ENCODE measurements around the gene THSD1.
"Not testable (repeated sequence)": the region's sequence is repeated elsewhere in the genome, so short reads cannot be mapped to it uniquely, and the experiment has no call there.

THSD1 gene

GRCh38 chr13:52374873-52375411, 31.0 kb downstream of the THSD1 start:
- H3K36me3 ChIP-seq (replicated peaks; ENCODE audit: low read depth, low read length): no peaks in the 10 kb centered on the region
- no peak overlapping the region for H2AFZ ChIP-seq (ENCODE audit: low read depth, low read length)
- H3K9ac ChIP-seq (ENCODE audit: low read length): no peak overlapping the region
- no peaks in the 10 kb centered on the region for H4K20me1 ChIP-seq (ENCODE audit: insufficient read depth, low read length)
- no peaks in the 10 kb centered on the region for H3K79me2 ChIP-seq (ENCODE audit: low read length)
- H3K4me3 ChIP-seq (ENCODE audit: low read length): no peak overlapping the region
- no peak overlapping the region for H3K4me2 ChIP-seq (ENCODE audit: low read length)
- no peaks in the 10 kb centered on the region for H3K27me3 ChIP-seq (ENCODE audit: low read depth, low read length)
- no peaks in the 10 kb centered on the region for H3K4me1 ChIP-seq (ENCODE audit: low read length)
- H3K9me3 ChIP-seq (ENCODE audit: insufficient read depth, low read length): no peaks in the 10 kb centered on the region
- no peak overlapping the region for H3K27ac ChIP-seq (ENCODE audit: low read length)
- TF ChIP-seq, protein P1, sequence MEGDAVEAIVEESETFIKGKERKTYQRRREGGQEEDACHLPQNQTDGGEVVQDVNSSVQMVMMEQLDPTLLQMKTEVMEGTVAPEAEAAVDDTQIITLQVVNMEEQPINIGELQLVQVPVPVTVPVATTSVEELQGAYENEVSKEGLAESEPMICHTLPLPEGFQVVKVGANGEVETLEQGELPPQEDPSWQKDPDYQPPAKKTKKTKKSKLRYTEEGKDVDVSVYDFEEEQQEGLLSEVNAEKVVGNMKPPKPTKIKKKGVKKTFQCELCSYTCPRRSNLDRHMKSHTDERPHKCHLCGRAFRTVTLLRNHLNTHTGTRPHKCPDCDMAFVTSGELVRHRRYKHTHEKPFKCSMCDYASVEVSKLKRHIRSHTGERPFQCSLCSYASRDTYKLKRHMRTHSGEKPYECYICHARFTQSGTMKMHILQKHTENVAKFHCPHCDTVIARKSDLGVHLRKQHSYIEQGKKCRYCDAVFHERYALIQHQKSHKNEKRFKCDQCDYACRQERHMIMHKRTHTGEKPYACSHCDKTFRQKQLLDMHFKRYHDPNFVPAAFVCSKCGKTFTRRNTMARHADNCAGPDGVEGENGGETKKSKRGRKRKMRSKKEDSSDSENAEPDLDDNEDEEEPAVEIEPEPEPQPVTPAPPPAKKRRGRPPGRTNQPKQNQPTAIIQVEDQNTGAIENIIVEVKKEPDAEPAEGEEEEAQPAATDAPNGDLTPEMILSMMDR (IDR thresholded peaks at IDR 0.05; ENCODE audit: low read depth, low read length): no peak

DNA sequence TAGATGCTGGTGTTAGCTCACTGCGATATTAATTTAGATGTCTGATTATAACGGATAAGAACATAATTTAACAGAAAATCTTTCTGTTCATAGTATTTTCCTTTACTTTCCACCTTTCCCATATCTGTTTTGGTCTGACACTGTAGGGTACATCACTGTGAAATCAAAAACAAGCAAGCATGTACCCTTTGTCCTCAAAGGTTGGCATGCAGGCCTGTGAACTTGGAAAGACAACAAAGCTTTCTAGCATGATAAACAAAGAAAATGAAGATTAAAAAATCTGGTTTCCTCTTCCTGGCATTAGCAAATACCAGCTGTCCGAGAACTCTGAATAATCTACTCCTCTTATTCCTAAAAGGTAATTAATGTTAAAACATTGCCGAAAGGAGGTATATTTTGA, 31.6 kb downstream of the THSD1 start:
- no peak overlapping the region for H3K27ac ChIP-seq (ENCODE audit: low read length)
- no peaks in the 10 kb centered on the region for H3K36me3 ChIP-seq (replicated peaks; ENCODE audit: low read depth, low read length)
- no peak overlapping the region for H3K4me3 ChIP-seq (ENCODE audit: low read length)
- H3K4me1 ChIP-seq (ENCODE audit: low read length): no peaks in the 10 kb centered on the region
- H3K27me3 ChIP-seq (ENCODE audit: low read depth, low read length): no peaks in the 10 kb centered on the region
- H3K9me3 ChIP-seq (ENCODE audit: insufficient read depth, low read length): no peaks in the 10 kb centered on the region
- no peaks in the 10 kb centered on the region for H4K20me1 ChIP-seq (ENCODE audit: insufficient read depth, low read length)
- no peak overlapping the region for H2AFZ ChIP-seq (ENCODE audit: low read depth, low read length)
- H3K79me2 ChIP-seq (ENCODE audit: low read length): no peaks in the 10 kb centered on the region
- TF ChIP-seq, protein P1 (IDR thresholded peaks at IDR 0.05; ENCODE audit: low read depth, low read length): no peak
- TF ChIP-seq EZH2phosphoT487 (IDR thresholded peaks at IDR 0.05; ENCODE audit: low read depth): no peak
- H3K4me2 ChIP-seq (ENCODE audit: low read length): no peak overlapping the region
- H3K9ac ChIP-seq (ENCODE audit: low read length): no peak overlapping the region

GRCh38 chr13:52373277-52373676, 32.7 kb downstream of the THSD1 start:
- H3K4me2 ChIP-seq (ENCODE audit: low read length); H3K9me3 ChIP-seq (ENCODE audit: insufficient read depth, low read length); H3K27ac ChIP-seq (ENCODE audit: low read length); H3K4me1 ChIP-seq (ENCODE audit: low read length); H3K9ac ChIP-seq (ENCODE audit: low read length); H3K27me3 ChIP-seq (ENCODE audit: low read depth, low read length); H3K4me3 ChIP-seq (ENCODE audit: low read length); H2AFZ ChIP-seq (ENCODE audit: low read depth, low read length); H3K36me3 ChIP-seq (replicated peaks; ENCODE audit: low read depth, low read length); H4K20me1 ChIP-seq (ENCODE audit: insufficient read depth, low read length); H3K79me2 ChIP-seq (ENCODE audit: low read length): not testable (repeated sequence)

DNA sequence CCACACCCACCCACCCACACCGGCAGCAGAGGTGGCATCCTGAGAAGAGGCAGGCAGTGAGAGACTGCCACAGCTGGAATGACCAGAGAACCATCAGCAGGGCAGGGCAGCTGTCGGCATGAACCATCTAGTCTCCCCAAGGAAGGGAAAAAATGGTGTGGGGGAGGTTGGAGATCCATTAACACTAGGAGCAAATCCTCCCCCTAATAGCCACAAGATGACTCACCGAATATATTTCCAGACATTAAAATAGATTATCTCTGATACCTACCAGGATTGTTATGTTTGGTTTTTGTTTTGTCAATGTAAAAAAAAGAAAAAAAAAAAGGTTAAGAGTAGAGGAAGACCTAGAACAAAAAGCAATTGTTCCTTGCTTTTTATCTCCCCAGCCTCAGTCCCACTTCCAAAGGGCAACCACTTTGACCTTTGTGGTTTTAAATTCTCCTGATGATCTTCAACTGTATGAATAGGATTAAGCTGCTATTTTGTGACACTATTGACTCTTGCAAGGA, 34.2 kb downstream of the THSD1 start:
- H3K9ac ChIP-seq (ENCODE audit: low read length): no peak overlapping the region
- H2AFZ ChIP-seq (ENCODE audit: low read depth, low read length): no peak overlapping the region
- H3K79me2 ChIP-seq (ENCODE audit: low read length): no peaks in the 10 kb centered on the region
- no peak overlapping the region for H3K4me3 ChIP-seq (ENCODE audit: low read length)
- H3K36me3 ChIP-seq (replicated peaks; ENCODE audit: low read depth, low read length): no peaks in the 10 kb centered on the region
- H3K27me3 ChIP-seq (ENCODE audit: low read depth, low read length): no peaks in the 10 kb centered on the region
- TF ChIP-seq, protein P1 (IDR thresholded peaks at IDR 0.05; ENCODE audit: low read depth, low read length): no peak
- TF ChIP-seq EZH2phosphoT487 (IDR thresholded peaks at IDR 0.05; ENCODE audit: low read depth): no peak
- H3K4me1 ChIP-seq (ENCODE audit: low read length): no peaks in the 10 kb centered on the region
- no peak overlapping the region for H3K27ac ChIP-seq (ENCODE audit: low read length)
- H4K20me1 ChIP-seq (ENCODE audit: insufficient read depth, low read length): no peaks in the 10 kb centered on the region
- no peaks in the 10 kb centered on the region for H3K9me3 ChIP-seq (ENCODE audit: insufficient read depth, low read length)
- no peak overlapping the region for H3K4me2 ChIP-seq (ENCODE audit: low read length)

All from OCI-LY3 (cell line).